ENCODE results near the gene TXNDC12.
"Not testable (repeated sequence)": the region's sequence is repeated elsewhere in the genome, so short reads cannot be mapped to it uniquely, and the experiment has no call there.

TXNDC12 gene

DNA sequence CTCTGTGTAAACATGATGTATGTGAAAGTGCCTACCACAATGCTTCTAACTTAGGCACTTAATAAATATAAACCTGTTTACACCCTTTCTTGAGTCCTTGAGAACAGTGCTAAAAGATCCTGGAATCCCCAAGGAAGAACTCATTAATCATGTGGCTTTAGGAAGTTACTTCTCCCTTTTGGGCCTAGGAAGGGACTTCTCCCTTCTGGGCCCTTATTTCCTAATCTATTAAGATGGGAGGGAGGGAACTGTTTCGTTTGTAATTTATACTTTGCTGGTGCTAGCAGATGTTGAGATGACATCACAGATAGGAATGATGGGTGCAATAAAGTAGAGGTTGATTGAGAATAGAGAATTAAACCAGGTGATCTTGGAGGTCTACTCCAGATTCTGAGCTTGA is 2.3 kb upstream of the TXNDC12 start:
- H3K4me3 ChIP-seq (ENCODE audit: control insufficient read depth, low read depth, low read length): peak overlapping the region; percentile 94
- TF ChIP-seq, protein P1, sequence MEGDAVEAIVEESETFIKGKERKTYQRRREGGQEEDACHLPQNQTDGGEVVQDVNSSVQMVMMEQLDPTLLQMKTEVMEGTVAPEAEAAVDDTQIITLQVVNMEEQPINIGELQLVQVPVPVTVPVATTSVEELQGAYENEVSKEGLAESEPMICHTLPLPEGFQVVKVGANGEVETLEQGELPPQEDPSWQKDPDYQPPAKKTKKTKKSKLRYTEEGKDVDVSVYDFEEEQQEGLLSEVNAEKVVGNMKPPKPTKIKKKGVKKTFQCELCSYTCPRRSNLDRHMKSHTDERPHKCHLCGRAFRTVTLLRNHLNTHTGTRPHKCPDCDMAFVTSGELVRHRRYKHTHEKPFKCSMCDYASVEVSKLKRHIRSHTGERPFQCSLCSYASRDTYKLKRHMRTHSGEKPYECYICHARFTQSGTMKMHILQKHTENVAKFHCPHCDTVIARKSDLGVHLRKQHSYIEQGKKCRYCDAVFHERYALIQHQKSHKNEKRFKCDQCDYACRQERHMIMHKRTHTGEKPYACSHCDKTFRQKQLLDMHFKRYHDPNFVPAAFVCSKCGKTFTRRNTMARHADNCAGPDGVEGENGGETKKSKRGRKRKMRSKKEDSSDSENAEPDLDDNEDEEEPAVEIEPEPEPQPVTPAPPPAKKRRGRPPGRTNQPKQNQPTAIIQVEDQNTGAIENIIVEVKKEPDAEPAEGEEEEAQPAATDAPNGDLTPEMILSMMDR (conservative IDR thresholded peaks at IDR 0.05; ENCODE audit: control insufficient read depth, insufficient read depth, low read depth, low read length): no peak
- DNase-seq (ENCODE audit: low read depth): no peak

- peak; percentile 57 for DNase-seq (ENCODE audit: low read depth)
- TF ChIP-seq, protein P1 (conservative IDR thresholded peaks at IDR 0.05; ENCODE audit: control insufficient read depth, insufficient read depth, low read depth, low read length): no peak
- peak overlapping the region; percentile 94 for H3K4me3 ChIP-seq (ENCODE audit: control insufficient read depth, low read depth, low read length)
These were observed 1.9 kb upstream of the TXNDC12 start for GRCh38 chr1:52056937-52057231.

DNA sequence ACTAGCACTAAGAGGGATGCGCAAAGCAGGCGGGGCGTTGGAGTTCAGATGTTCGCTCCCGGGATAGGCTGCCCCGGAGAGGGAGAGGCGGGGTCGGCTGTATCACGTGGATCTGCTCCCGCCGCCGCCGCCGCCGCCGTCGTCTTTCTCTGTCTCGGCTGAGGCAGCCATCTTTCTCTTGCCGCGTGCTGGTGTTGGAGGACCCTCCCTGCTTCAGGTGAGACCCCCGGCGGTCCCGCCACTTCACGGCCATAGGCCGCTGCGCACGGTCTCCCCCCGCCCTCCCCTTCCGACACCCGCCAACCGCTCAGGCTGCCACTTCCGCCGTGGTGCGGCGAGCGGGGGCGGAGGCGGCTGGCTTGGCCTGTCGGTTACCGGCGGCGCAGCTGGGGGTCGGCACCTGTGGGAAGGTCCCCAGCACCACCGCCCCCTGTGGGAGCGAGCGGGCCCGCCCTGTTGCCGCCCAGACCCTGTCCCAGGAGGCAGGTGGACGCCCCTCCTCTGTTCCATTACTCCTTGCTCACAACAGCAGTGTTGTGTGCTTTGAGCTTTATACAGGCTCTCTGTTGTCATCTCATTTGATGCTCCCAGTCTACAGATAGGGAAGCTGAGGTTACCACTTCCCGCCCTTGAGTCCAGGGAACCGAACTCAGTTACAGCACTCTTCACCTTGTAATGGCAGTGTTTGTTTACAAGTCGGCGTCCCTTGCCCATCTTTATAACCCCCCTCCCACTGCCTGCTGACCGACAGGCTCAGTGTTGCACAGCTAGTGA is 1.4 kb upstream of the TXNDC12 start, which contains the start of gene BTF3L4:
TSS of gene BTF3L4 (plus strand) at position 133 of the 774 bp plus-strand sequence. CDS start 3,553 bp downstream, outside the sequence.
- TF ChIP-seq, protein P1 (conservative IDR thresholded peaks at IDR 0.05; ENCODE audit: control insufficient read depth, insufficient read depth, low read depth, low read length): no peak
- peak; percentile 87 for DNase-seq (ENCODE audit: low read depth)
- peak within 1 kb of the TSS; percentile 94 for H3K4me3 ChIP-seq (ENCODE audit: control insufficient read depth, low read depth, low read length)

GRCh38 chr1:52055866-52056162 is 823 bp upstream of the TXNDC12 start:
- TF ChIP-seq, protein P1 (conservative IDR thresholded peaks at IDR 0.05; ENCODE audit: control insufficient read depth, insufficient read depth, low read depth, low read length): no peak
- DNase-seq (ENCODE audit: low read depth): no peak
- H3K4me3 ChIP-seq (ENCODE audit: control insufficient read depth, low read depth, low read length): peak overlapping the region; percentile 94

DNA sequence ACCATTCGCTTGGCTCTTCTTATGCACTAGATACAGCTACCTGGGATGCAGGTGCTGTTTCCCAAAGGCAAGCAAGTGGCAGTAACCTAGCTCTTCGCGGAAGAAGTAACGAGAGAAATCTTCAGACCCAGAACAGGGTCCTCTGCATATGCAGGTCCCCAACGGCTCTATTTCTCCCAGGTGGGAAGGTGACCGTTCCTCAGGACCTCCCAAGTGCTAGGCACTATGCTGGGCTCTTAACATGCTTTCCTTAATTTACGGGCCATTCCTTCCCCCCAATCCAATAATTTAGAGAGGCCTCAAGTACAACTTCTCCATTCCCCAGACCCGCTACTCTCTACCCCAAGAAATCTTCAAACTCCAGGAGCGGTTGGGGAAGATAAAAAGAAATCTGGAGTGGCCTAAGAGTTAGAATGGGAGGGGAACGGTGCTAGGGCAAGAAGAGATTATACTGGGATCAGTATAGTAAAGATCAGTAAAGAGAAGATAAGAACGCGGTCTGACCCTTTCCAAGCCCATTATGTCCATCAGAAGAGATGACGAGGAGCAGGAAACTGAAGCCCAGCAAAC is 410 bp downstream of the TXNDC12 start:
- TF ChIP-seq, protein P1 (conservative IDR thresholded peaks at IDR 0.05; ENCODE audit: control insufficient read depth, insufficient read depth, low read depth, low read length): no peak
- no peak for DNase-seq (ENCODE audit: low read depth)
- H3K4me3 ChIP-seq (ENCODE audit: control insufficient read depth, low read depth, low read length): peak overlapping the region; percentile 94

DNA sequence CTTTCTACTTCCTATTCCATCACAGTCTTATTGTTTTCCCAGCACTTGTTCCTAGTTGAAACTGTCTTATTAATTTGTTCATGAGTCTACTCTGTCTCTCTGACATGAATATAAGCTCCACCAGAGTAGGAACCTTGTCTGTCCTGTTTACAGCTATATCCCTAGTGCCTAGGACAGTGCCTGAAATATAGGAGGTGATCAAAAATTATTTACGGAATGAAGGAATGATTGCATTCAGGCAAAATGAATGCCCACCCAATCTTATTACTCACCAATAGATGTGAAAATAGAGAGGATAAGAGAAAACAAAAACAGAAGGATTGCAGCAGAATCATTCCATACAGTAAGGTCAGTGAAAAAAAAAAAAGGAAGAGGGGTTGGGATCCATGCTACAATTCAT is 1.1 kb downstream of the TXNDC12 start:
- DNase-seq (ENCODE audit: low read depth): no peak
- H3K4me3 ChIP-seq (ENCODE audit: control insufficient read depth, low read depth, low read length): peak overlapping the region; percentile 94

DNA sequence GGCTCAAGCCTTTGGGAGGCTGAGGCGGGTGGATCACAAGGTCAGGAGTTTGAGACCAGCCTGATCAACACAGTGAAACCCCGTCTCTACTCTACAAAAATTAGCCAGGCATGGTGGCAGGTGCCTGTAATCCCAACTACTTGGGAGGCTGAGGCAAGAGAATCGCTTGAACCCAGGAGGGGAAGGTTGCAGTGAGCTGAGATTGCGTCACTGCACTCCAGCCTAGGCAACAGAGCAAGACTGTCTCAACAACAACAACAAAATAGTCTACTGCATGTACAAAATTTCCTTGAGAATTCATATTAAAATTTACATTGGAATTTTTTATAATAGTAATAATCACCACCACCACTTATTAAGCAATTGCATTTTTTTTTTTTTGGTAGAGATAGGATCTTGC is 5.7 kb downstream of the TXNDC12 start:
- DNase-seq (ENCODE audit: low read depth); H3K4me3 ChIP-seq (ENCODE audit: control insufficient read depth, low read depth, low read length): not testable (repeated sequence)

More for the DNA sequence above, 1.1 kb downstream of the TXNDC12 start:
- TF ChIP-seq, protein P1 (conservative IDR thresholded peaks at IDR 0.05; ENCODE audit: control insufficient read depth, insufficient read depth, low read depth, low read length): no peak

- not testable (repeated sequence) for H3K4me3 ChIP-seq (ENCODE audit: control insufficient read depth, low read depth, low read length); DNase-seq (ENCODE audit: low read depth)
These were observed 9.3 kb downstream of the TXNDC12 start for GRCh38 chr1:52045666-52046195.

All from fibroblast of mammary gland (primary cell).